Measurements from ENCODE around the gene SLC22A16. TPM values are rescaled to one million over a fixed set of nuclear protein-coding genes. Genes with fewer than 3 reads are reported as not detected.
"Not testable (repeated sequence)": the region's sequence is repeated elsewhere in the genome, so short reads cannot be mapped to it uniquely, and the experiment has no call there.

SLC22A16 gene
- total RNA-seq, 3 donors from 2014 or later (not counting 1 experiment from before 2014, with no cell fraction given) = not detected

GRCh38 chr6:110509617-110510241, 33.3 kb upstream of the SLC22A16 start:
- WGBS (ENCODE audit: insufficient coverage) = 56% methylated on average over 1 of the region's 1 CpG
- peaks cover 7 to 11% of the 10 kb centered on the region in 2 donors for H3K27me3 Mint-ChIP-seq (ENCODE audit: low read depth in 2 of 2)
- intact Hi-C loops (cut with micrococcal nuclease) = no loop called here
- DNase-seq (no peak), ATAC-seq (no peak)
- no peaks in the 10 kb centered on the region for H3K36me3 Mint-ChIP-seq
- TF ChIP-seq, protein P1, sequence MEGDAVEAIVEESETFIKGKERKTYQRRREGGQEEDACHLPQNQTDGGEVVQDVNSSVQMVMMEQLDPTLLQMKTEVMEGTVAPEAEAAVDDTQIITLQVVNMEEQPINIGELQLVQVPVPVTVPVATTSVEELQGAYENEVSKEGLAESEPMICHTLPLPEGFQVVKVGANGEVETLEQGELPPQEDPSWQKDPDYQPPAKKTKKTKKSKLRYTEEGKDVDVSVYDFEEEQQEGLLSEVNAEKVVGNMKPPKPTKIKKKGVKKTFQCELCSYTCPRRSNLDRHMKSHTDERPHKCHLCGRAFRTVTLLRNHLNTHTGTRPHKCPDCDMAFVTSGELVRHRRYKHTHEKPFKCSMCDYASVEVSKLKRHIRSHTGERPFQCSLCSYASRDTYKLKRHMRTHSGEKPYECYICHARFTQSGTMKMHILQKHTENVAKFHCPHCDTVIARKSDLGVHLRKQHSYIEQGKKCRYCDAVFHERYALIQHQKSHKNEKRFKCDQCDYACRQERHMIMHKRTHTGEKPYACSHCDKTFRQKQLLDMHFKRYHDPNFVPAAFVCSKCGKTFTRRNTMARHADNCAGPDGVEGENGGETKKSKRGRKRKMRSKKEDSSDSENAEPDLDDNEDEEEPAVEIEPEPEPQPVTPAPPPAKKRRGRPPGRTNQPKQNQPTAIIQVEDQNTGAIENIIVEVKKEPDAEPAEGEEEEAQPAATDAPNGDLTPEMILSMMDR (IDR thresholded peaks at IDR 0.05) = no peak
- no peak overlapping the region for H3K4me3 Mint-ChIP-seq
- no peaks in the 10 kb centered on the region for H3K4me1 Mint-ChIP-seq
- H3K27ac Mint-ChIP-seq = no peak overlapping the region
- no peaks in the 10 kb centered on the region for H3K36me3 ChIP-seq (ENCODE audit: control insufficient read depth, insufficient read depth, low read length)
- no peaks in the 10 kb centered on the region for H3K27me3 ChIP-seq (ENCODE audit: control insufficient read depth, insufficient read depth, low read length)
- H3K27ac ChIP-seq (ENCODE audit: low read length) = no peak overlapping the region
- no peaks in the 10 kb centered on the region for H3K9me3 Mint-ChIP-seq
- H3K4me1 ChIP-seq (ENCODE audit: control insufficient read depth, insufficient read depth, low read length) = no peaks in the 10 kb centered on the region
- H3K9me3 ChIP-seq (ENCODE audit: control insufficient read depth, insufficient read depth, low read length) = no peaks in the 10 kb centered on the region
- no peak overlapping the region for H3K4me3 ChIP-seq (ENCODE audit: low read length)

DNA sequence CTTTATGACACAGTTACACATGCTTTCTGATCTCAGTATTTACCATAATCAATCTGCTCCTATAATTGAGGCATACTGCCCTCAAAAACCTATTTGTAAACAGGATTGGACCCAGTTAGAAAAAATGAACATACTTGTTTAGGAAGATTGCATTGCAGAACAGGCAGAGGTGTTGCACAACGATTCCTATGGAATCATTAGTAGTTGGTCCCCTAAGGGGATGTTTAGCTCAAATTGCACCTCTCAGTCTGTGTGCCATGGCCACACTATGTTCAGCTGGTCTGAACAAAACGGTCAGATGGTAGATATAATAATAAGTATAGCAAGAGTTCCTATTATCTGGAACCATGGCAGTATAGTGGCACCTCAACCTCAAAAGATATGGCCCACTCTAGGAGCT, 28.5 kb upstream of the SLC22A16 start:
- H3K36me3 ChIP-seq (ENCODE audit: control insufficient read depth, insufficient read depth, low read length); H3K27me3 ChIP-seq (ENCODE audit: control insufficient read depth, insufficient read depth, low read length); H3K4me1 ChIP-seq (ENCODE audit: control insufficient read depth, insufficient read depth, low read length); H3K4me1 Mint-ChIP-seq; H3K27ac Mint-ChIP-seq; H3K9me3 ChIP-seq (ENCODE audit: control insufficient read depth, insufficient read depth, low read length); H3K4me3 Mint-ChIP-seq; H3K36me3 Mint-ChIP-seq; DNase-seq; H3K9me3 Mint-ChIP-seq; H3K4me3 ChIP-seq (ENCODE audit: low read length); intact Hi-C loops (cut with micrococcal nuclease); ATAC-seq; H3K27ac ChIP-seq (ENCODE audit: low read length): not testable (repeated sequence)
- WGBS (ENCODE audit: insufficient coverage) = 88% methylated on average over 2 of the region's 2 CpGs
- H3K27me3 Mint-ChIP-seq (ENCODE audit: low read depth in 2 of 2) = peaks cover 6 to 20% of the 10 kb centered on the region in 2 donors

- no peaks in the 10 kb centered on the region for H3K36me3 Mint-ChIP-seq
- no peaks in the 10 kb centered on the region for H3K4me1 Mint-ChIP-seq
- H3K9me3 Mint-ChIP-seq = no peaks in the 10 kb centered on the region
- H3K9me3 ChIP-seq (ENCODE audit: control insufficient read depth, insufficient read depth, low read length) = no peaks in the 10 kb centered on the region
- H3K4me3 Mint-ChIP-seq = no peak overlapping the region
- TF ChIP-seq, protein P1 (IDR thresholded peaks at IDR 0.05) = no peak
- no peak overlapping the region for H3K27ac Mint-ChIP-seq
- no peak overlapping the region for H3K27ac ChIP-seq (ENCODE audit: low read length)
- intact Hi-C loops (cut with micrococcal nuclease) = no loop called here
- DNase-seq = no peak
- peaks cover 20 to 34% of the 10 kb centered on the region in 2 donors for H3K27me3 Mint-ChIP-seq (ENCODE audit: low read depth in 2 of 2)
- no peak overlapping the region for H3K4me3 ChIP-seq (ENCODE audit: low read length)
- WGBS (ENCODE audit: insufficient coverage) = 87% methylated on average over 4 of the region's 4 CpGs
- H3K4me1 ChIP-seq (ENCODE audit: control insufficient read depth, insufficient read depth, low read length) = no peaks in the 10 kb centered on the region
- ATAC-seq = no peak
- no peaks in the 10 kb centered on the region for H3K36me3 ChIP-seq (ENCODE audit: control insufficient read depth, insufficient read depth, low read length)
- no peaks in the 10 kb centered on the region for H3K27me3 ChIP-seq (ENCODE audit: control insufficient read depth, insufficient read depth, low read length)
Measured at GRCh38 chr6:110495949-110496348, 19.5 kb upstream of the SLC22A16 start.

DNA sequence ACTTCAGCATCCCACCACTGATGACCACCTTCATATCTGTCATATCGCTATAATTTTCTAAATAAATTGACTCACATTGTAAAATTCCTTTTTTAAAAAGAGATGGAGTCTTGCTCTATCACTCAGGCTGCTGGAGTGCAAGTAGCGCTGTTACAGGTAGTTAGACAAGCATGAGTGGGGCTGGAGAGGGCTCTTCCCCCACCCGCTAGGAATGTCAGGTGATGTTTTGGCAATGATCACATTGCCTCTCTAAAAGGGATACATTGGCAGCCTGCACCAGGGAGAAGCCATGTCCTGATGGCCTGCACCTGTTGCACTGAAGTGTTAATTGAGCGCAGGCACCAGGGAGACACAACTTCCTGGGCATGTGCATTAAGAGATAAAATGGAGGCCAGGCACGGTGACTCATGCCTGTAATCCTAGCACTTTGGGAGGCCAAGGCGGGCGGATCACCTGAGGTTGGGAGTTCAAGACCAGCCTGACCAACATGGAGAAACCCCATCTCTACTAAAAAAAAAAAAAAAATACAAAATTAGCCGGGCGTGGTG, 16.9 kb upstream of the SLC22A16 start:
- Histone ChIP-seq H3K27ac (ENCODE audit: low read length) (no peak overlapping the region), H3K4me3 (ENCODE audit: low read length) (no peak overlapping the region), H3K9me3 (ENCODE audit: control insufficient read depth, insufficient read depth, low read length) (no peaks in the 10 kb centered on the region), H3K27me3 (ENCODE audit: control insufficient read depth, insufficient read depth, low read length) (no peaks in the 10 kb centered on the region), H3K36me3 (ENCODE audit: control insufficient read depth, insufficient read depth, low read length) (no peaks in the 10 kb centered on the region), H3K4me1 (ENCODE audit: control insufficient read depth, insufficient read depth, low read length) (no peaks in the 10 kb centered on the region)
- Mint-ChIP-seq H3K4me3 (no peak overlapping the region), H3K36me3 (no peaks in the 10 kb centered on the region), H3K27ac (no peak overlapping the region), H3K27me3 (ENCODE audit: low read depth in 2 of 2) (peaks cover 13 to 34% of the 10 kb centered on the region in 2 donors), H3K4me1 (no peaks in the 10 kb centered on the region), H3K9me3 (no peaks in the 10 kb centered on the region)
- TF ChIP-seq, protein P1 (IDR thresholded peaks at IDR 0.05) = no peak
- WGBS (ENCODE audit: insufficient coverage) = 87% methylated on average over 8 of the region's 9 CpGs
- ATAC-seq (no peak), DNase-seq (no peak)
- intact Hi-C loops (cut with micrococcal nuclease) = no loop called here

Measured in natural killer cell (primary cell).